Endothelial cell of umbilical vein (primary cell): ENCODE results near the gene RSPO3. TPM values are rescaled to one million over a fixed set of nuclear protein-coding genes. Genes with fewer than 3 reads are reported as not detected.

Experiments
- BruUV-seq: library from RNA; stranded (reverse); fragments of 400-500 nt; replicated peaks from 2 replicates; lab custom pipeline; 2021; lab: Mats Ljungman, UMichigan
- CTCF ChIA-PET: fragments of 300-600, 350-600 bp; sonication (Branson Sonifier 250); formaldehyde crosslinking; loops from one replicate; lab custom pipeline; 2021; ENCODE audit warnings: antibody characterized with exemption, inconsistent platforms; lab: Charles Lee
- POLR2A ChIA-PET: fragments of 300-600, 350-600 bp; sonication (Branson Sonifier 250); formaldehyde crosslinking; loops from one replicate; lab custom pipeline; 2021; ENCODE audit warnings: antibody characterized with exemption, inconsistent platforms; lab: Charles Lee
- DNase-seq: peaks from one replicate; pipeline ENCODE4 v3.0.0-alpha.2; 2011; ENCODE audit warnings: low read depth, low spot score
- FAIRE-seq: peaks from 2 replicates; lab custom pipeline; 2011; peaks lifted over from hg19 to GRCh38; lab: Jason Lieb, UNC
- H2AFZ ChIP-seq: 2 replicates; pipeline ENCODE4 v1.6.0; 2012; ENCODE audit warnings: low read depth, low read length, control low read depth, inconsistent platforms
- H3K27ac ChIP-seq: 2 replicates; pipeline ENCODE4 v1.5.1; 2011; ENCODE audit warnings: low read depth, mild to moderate bottlenecking, control low read depth, low read length, moderate library complexity; ENCODE audit not compliant: insufficient read depth
- H3K27me3 ChIP-seq, 2 experiments: 2 replicates each; pipeline versions ENCODE4 v1.6.0 to v1.6.1; 2011; ENCODE audit warnings: low read length in 2 of 2, mixed read lengths in 1 of 2; ENCODE audit not compliant: control insufficient read depth in 2 of 2, insufficient read depth in 2 of 2
- H3K36me3 ChIP-seq, 2 experiments: 2 replicates in 1 of 2; 3 replicates in 1 of 2; pipeline ENCODE4 v1.5.1; 2011; ENCODE audit warnings: low read length in 2 of 2, mild to moderate bottlenecking in 1 of 2, moderate library complexity in 1 of 2; ENCODE audit not compliant: control insufficient read depth in 2 of 2, insufficient read depth in 2 of 2; ENCODE audit errors: extremely low read depth in 1 of 2
- H3K4me1 ChIP-seq: 3 replicates; pipeline ENCODE4 v1.5.1; 2011; ENCODE audit warnings: mild to moderate bottlenecking, low read length; ENCODE audit not compliant: control insufficient read depth, insufficient read depth; ENCODE audit errors: extremely low read depth
- H3K4me2 ChIP-seq: 2 replicates; pipeline ENCODE4 v1.6.1; 2011; ENCODE audit warnings: low read length, control low read depth, mixed read lengths; ENCODE audit not compliant: insufficient read depth
- H3K4me3 ChIP-seq, 3 experiments: fragments of 200-600 bp in 1 of 3; sonication (generic), shearing (Covaris generic) in 1 of 3; replicated peaks in 1 of 3; 2 replicates each; pipeline ENCODE4 v1.5.1; 2011 to 2016; ENCODE audit warnings: control low read depth in 3 of 3, low read length in 3 of 3, mild to moderate bottlenecking in 2 of 3, inconsistent platforms in 1 of 3, low read depth in 1 of 3, moderate library complexity in 1 of 3; ENCODE audit not compliant: insufficient read depth in 1 of 3
- H3K79me2 ChIP-seq: 2 replicates; pipeline ENCODE4 v1.6.0; 2012; ENCODE audit warnings: low read length, inconsistent platforms; ENCODE audit not compliant: control insufficient read depth, insufficient read depth
- H3K9ac ChIP-seq: replicated peaks from 2 replicates; pipeline ENCODE3; 2011; ENCODE audit warnings: low read length, control low read depth; ENCODE audit not compliant: insufficient read depth; ENCODE audit errors: extremely low read depth
- H3K9me1 ChIP-seq: replicated peaks from 3 replicates; pipeline ENCODE4 v1.6.0; 2011; ENCODE audit warnings: mild to moderate bottlenecking, low read length; ENCODE audit not compliant: control insufficient read depth, insufficient read depth; ENCODE audit errors: extremely low read depth
- H3K9me3 ChIP-seq: replicated peaks from 2 replicates; pipeline ENCODE4 v1.5.1; 2012; ENCODE audit warnings: low read length, inconsistent platforms; ENCODE audit not compliant: control insufficient read depth, insufficient read depth
- H4K20me1 ChIP-seq: replicated peaks from 2 replicates; pipeline ENCODE3; 2011; ENCODE audit warnings: mild to moderate bottlenecking, low read length; ENCODE audit not compliant: control insufficient read depth, insufficient read depth; ENCODE audit errors: extremely low read depth
- CTCF ChIP-seq, 2 donors: IDR thresholded peaks; 1 replicate in 1 of 2; 2 replicates in 1 of 2; pipeline ENCODE4 v1.5.1; 2011; ENCODE audit warnings: low read length in 2 of 2, mild to moderate bottlenecking in 2 of 2, moderate library complexity in 2 of 2, control low read depth in 1 of 2, inconsistent platforms in 1 of 2, low read depth in 1 of 2; ENCODE audit not compliant: insufficient read depth in 1 of 2; ENCODE audit errors: extremely low read depth in 1 of 2
- EZH2 ChIP-seq: IDR thresholded peaks from 2 replicates; pipeline ENCODE4 v1.6.1; 2012; ENCODE audit warnings: borderline replicate concordance, low read depth, mild to moderate bottlenecking, moderate library complexity, low read length, inconsistent platforms; ENCODE audit not compliant: severe bottlenecking
- FOS ChIP-seq: IDR thresholded peaks from 2 replicates; pipeline ENCODE4 v1.6.1; 2011; ENCODE audit warnings: mild to moderate bottlenecking, low read length, moderate library complexity, borderline replicate concordance; ENCODE audit not compliant: insufficient read depth
- GATA2 ChIP-seq: IDR thresholded peaks from 2 replicates; pipeline ENCODE4 v1.7.0; 2011; ENCODE audit warnings: low read depth, mild to moderate bottlenecking, moderate library complexity, mixed read lengths, low read length; ENCODE audit not compliant: insufficient read length, insufficient read depth
- JUN ChIP-seq: IDR thresholded peaks from 2 replicates; pipeline ENCODE4 v1.6.1; 2011; ENCODE audit warnings: borderline replicate concordance, low read depth; ENCODE audit not compliant: insufficient read length, insufficient read depth
- MAX ChIP-seq: IDR thresholded peaks from 2 replicates; pipeline ENCODE4 v1.6.1; 2011; ENCODE audit not compliant: insufficient read depth, insufficient read length
- MYC ChIP-seq: IDR thresholded peaks from one replicate; pipeline ENCODE4 v1.6.1; 2011; ENCODE audit warnings: mild to moderate bottlenecking, low read depth, low read length
- POLR2A ChIP-seq: IDR thresholded peaks from 2 replicates; pipeline ENCODE4 v1.6.1; 2012; ENCODE audit warnings: low read depth, mild to moderate bottlenecking, control low read depth, low read length
- POLR2AphosphoS5 ChIP-seq: IDR thresholded peaks from 2 replicates; pipeline ENCODE4 v1.6.1; 2012; ENCODE audit warnings: low read depth, mild to moderate bottlenecking, control low read depth, low read length, moderate library complexity; ENCODE audit not compliant: insufficient read depth
- dilution Hi-C: fragments of 300-500 bp; cut with MboI; formaldehyde crosslinking; loops from one replicate; pipeline ENCODE4 v1.15.0; 2019; ENCODE audit warnings: low sequenced_read_pairs; ENCODE audit not compliant: extremely low pct_ligation_motif_present
- intact Hi-C: fragments of 100-400 bp; cut with micrococcal nuclease; formaldehyde crosslinking; loops from one replicate; pipeline ENCODE4 v1.10.0; 2022
- polyA plus RNA-seq, 4 experiments: library from polyadenylated mRNA; depleted of rRNA in 3 of 4; stranded (reverse) in 3 of 4; unstranded in 1 of 4; fragments of >200 nt; gene quantifications; 2 replicates each; pipeline versions ENCODE4 v1.2.1 to v1.2.3, GENCODE V29; 2011 to 2012; ENCODE audit warnings: missing spikeins in 1 of 4
- total RNA-seq: library from RNA; stranded (reverse); gene quantifications from 2 replicates; pipeline ENCODE4 v1.2.3, GENCODE V29; 2021

RSPO3 gene
- total and polyA plus RNA-seq, 2 donors (not counting 3 experiments of a cell fraction or from before 2014, with no cell fraction given): 1.8 to 11.1 TPM

DNA sequence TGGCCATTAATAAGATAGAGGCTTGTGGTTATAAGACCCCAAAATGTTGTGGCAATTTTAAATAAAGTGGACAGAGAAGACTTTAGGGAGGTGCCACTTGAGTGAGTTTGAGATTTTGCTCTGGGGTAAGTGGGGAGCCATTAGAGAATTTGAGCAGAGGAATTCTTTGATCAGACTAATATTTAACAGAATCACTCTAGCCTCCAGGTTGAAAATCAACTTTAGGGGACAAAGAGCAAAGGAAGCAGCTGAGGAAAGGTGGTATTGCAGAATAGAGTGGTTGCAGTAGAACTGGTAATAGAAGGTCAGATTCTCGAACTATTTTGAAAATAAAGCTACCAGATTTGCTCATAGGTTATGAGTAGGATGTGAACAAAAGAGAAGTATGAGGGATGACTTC, 97.5 kb downstream of the RSPO3 start:
- H3K9me3 ChIP-seq: no peaks in the 10 kb centered on the region
- no peaks in the 10 kb centered on the region for H3K9me1 ChIP-seq
- intact Hi-C loops: no loop called here
- no peak overlapping the region for H3K4me3 ChIP-seq
- peaks cover 18% of the 10 kb centered on the region for H3K4me1 ChIP-seq
- POLR2A ChIA-PET: no interaction called here
- H3K36me3 ChIP-seq: no peaks in the 10 kb centered on the region
- H2AFZ ChIP-seq: no peak overlapping the region
- TF ChIP-seq FOS: no peak
- TF ChIP-seq JUN: no peak
- no peak for TF ChIP-seq POLR2AphosphoS5
- no peak for TF ChIP-seq EZH2
- no peak for TF ChIP-seq POLR2A
- no peak for TF ChIP-seq MYC
- no peak for TF ChIP-seq MAX
- no peak for TF ChIP-seq CTCF (IDR thresholded peaks at IDR 0.05; ENCODE audit: extremely low read depth in 1 of 2, insufficient read depth in 1 of 2, low read depth in 1 of 2, low read length in 2 of 2)
- no peak for TF ChIP-seq GATA2
- CTCF ChIA-PET: interaction anchor here (0.9 to 2.4 kb wide), 4 partner anchors 15 to 50 kb away, joined by 3 to 12 read pairs (median 4); partner anchors contain the start of gene RNF146
- DNase-seq (no peak), FAIRE-seq (no peak)
- dilution Hi-C loops: no loop called here
- no peaks in the 10 kb centered on the region for H3K27me3 ChIP-seq
- H4K20me1 ChIP-seq: no peaks in the 10 kb centered on the region
- BruUV-seq: no TSS peak
- no peaks in the 10 kb centered on the region for H3K79me2 ChIP-seq
- no peak overlapping the region for H3K9ac ChIP-seq
- H3K27ac ChIP-seq: no peak overlapping the region
- H3K4me2 ChIP-seq: no peak overlapping the region
